Measurements from ENCODE around the gene DCLK2. TPM values are rescaled to one million over a fixed set of nuclear protein-coding genes. Genes with fewer than 3 reads are reported as not detected.
"Not testable (repeated sequence)": the region's sequence is repeated elsewhere in the genome, so short reads cannot be mapped to it uniquely, and the experiment has no call there.

DCLK2 gene
- total RNA-seq, 2 experiments from 2014 or later: not detected

GRCh38 chr4:150145090-150145945 lies 67.1 kb downstream of the DCLK2 start:
- Mint-ChIP-seq H3K4me3 (no peak overlapping the region), H3K27ac (no peak overlapping the region), H3K4me1 (ENCODE audit: low read depth) (peaks cover 2% of the 10 kb centered on the region), H3K27me3 (ENCODE audit: low read depth) (peaks cover 12% of the 10 kb centered on the region), H3K36me3 (ENCODE audit: low read depth) (no peaks in the 10 kb centered on the region), H3K9me3 (peaks cover 5% of the 10 kb centered on the region)
- no peak for DNase-seq
- intact Hi-C loops (cut with micrococcal nuclease): no loop called here
- CTCF ChIA-PET: interaction anchor here (0.9 kb wide), 1 partner anchor 21 kb away, joined by 3 read pairs; no protein-coding TSS in a partner anchor

DNA sequence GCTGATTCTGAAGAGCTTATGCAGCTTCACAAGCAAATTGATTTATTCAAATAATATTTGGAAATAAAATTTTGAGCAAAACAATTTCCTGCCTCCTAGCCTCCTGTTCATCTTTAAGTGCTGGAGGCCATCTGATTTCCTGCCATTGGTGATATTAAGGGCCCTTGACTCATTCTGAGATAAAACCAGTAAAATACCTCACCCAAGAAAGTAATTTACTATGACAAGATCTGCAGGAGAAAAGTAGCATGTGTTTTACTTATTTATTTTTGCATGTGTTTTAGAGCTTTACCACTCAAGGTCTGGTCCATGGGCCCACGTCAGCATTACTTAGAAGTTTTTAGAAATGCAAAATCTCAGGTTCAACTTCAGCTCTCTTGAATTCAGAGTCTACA lies 67.7 kb downstream of the DCLK2 start:
- H3K27ac Mint-ChIP-seq: no peak overlapping the region
- H3K9me3 Mint-ChIP-seq: peaks cover 5% of the 10 kb centered on the region
- CTCF ChIA-PET: interaction anchor here (0.9 kb wide), 1 partner anchor 20 kb away, joined by 3 read pairs; no protein-coding TSS in a partner anchor
- intact Hi-C loops (cut with micrococcal nuclease): no loop called here
- H3K4me1 Mint-ChIP-seq (ENCODE audit: low read depth): peaks cover under 1% of the 10 kb centered on the region
- H3K27me3 Mint-ChIP-seq (ENCODE audit: low read depth): peaks cover 12% of the 10 kb centered on the region
- H3K4me3 Mint-ChIP-seq: no peak overlapping the region
- DNase-seq: no peak
- no peaks in the 10 kb centered on the region for H3K36me3 Mint-ChIP-seq (ENCODE audit: low read depth)

DNA sequence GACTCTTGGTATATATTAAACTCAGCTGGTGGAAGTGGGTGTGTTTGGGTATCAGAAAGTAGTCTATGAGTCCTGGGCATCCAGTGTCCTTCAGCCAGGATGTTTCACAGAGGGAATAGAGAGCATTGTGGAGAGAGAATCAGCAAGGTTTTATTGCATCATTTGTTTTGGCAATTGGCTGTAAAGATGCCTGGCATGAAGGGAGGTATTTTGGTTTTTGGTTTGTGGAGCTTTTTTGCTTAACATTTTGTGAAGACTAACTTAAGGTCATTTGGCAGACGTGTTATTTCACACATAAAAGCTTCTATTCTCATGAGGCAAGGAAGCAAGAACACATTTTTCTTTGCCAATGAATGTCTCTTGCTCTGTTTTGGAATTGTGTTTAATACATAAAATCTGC lies 71.1 kb downstream of the DCLK2 start:
- Mint-ChIP-seq H3K27ac (no peak overlapping the region), H3K9me3 (no peaks in the 10 kb centered on the region), H3K27me3 (ENCODE audit: low read depth) (peaks cover 12% of the 10 kb centered on the region), H3K4me3 (no peak overlapping the region), H3K4me1 (ENCODE audit: low read depth) (no peaks in the 10 kb centered on the region), H3K36me3 (ENCODE audit: low read depth) (no peaks in the 10 kb centered on the region)
- CTCF ChIA-PET: no interaction called here
- DNase-seq: no peak
- intact Hi-C loops (cut with micrococcal nuclease): no loop called here

GRCh38 chr4:150150629-150151062 lies 72.4 kb downstream of the DCLK2 start:
- CTCF ChIA-PET: no interaction called here

GRCh38 chr4:150152766-150153165 lies 74.5 kb downstream of the DCLK2 start:
- no peak overlapping the region for H3K4me3 Mint-ChIP-seq
- peaks cover 6% of the 10 kb centered on the region for H3K27me3 Mint-ChIP-seq (ENCODE audit: low read depth)
- intact Hi-C loops (cut with micrococcal nuclease): no loop called here
- H3K36me3 Mint-ChIP-seq (ENCODE audit: low read depth): no peaks in the 10 kb centered on the region
- CTCF ChIA-PET: interaction anchor here (0.6 kb wide), 1 partner anchor 121 kb away, joined by 3 read pairs; no protein-coding TSS in a partner anchor
- no peaks in the 10 kb centered on the region for H3K9me3 Mint-ChIP-seq
- H3K27ac Mint-ChIP-seq: no peak overlapping the region
- DNase-seq: no peak
- no peaks in the 10 kb centered on the region for H3K4me1 Mint-ChIP-seq (ENCODE audit: low read depth)

More at GRCh38 chr4:150150629-150151062, 72.4 kb downstream of the DCLK2 start:
- H3K27ac Mint-ChIP-seq: no peak overlapping the region
- no peak for DNase-seq
- intact Hi-C loops (cut with micrococcal nuclease): no loop called here
- H3K4me3 Mint-ChIP-seq: no peak overlapping the region
- H3K4me1 Mint-ChIP-seq (ENCODE audit: low read depth): no peaks in the 10 kb centered on the region
- H3K36me3 Mint-ChIP-seq (ENCODE audit: low read depth): no peaks in the 10 kb centered on the region
- no peaks in the 10 kb centered on the region for H3K9me3 Mint-ChIP-seq
- peaks cover 9% of the 10 kb centered on the region for H3K27me3 Mint-ChIP-seq (ENCODE audit: low read depth)

DNA sequence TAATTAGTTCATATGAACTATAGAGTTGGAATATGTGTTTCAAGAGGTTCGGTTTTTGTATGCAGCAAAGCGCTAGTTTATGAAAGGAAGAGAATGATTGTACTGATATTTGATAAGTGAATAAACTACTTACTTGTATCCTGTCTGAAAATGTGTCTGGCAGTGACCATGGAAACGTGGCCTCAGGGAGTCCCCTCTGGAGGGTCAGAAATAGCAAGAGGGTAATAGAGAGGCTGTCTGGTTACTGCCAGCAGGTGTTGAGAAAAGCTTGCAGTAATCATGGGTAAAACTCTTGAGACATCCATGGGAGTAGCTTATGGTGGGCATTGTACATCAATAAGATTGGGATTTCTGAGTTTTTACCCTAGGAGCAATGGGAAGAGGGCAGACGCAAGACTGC lies 77.1 kb downstream of the DCLK2 start:
- no peaks in the 10 kb centered on the region for H3K27me3 Mint-ChIP-seq (ENCODE audit: low read depth)
- no peak for DNase-seq
- CTCF ChIA-PET: no interaction called here
- H3K36me3 Mint-ChIP-seq (ENCODE audit: low read depth): no peaks in the 10 kb centered on the region
- no peak overlapping the region for H3K27ac Mint-ChIP-seq
- H3K4me1 Mint-ChIP-seq (ENCODE audit: low read depth): no peaks in the 10 kb centered on the region
- intact Hi-C loops (cut with micrococcal nuclease): no loop called here
- H3K9me3 Mint-ChIP-seq: no peaks in the 10 kb centered on the region
- H3K4me3 Mint-ChIP-seq: no peak overlapping the region

GRCh38 chr4:150156543-150156942 lies 78.3 kb downstream of the DCLK2 start:
- no peaks in the 10 kb centered on the region for H3K27me3 Mint-ChIP-seq (ENCODE audit: low read depth)
- H3K9me3 Mint-ChIP-seq: no peaks in the 10 kb centered on the region
- intact Hi-C loops (cut with micrococcal nuclease): no loop called here
- no peaks in the 10 kb centered on the region for H3K36me3 Mint-ChIP-seq (ENCODE audit: low read depth)
- DNase-seq: no peak
- H3K4me3 Mint-ChIP-seq: no peak overlapping the region
- H3K4me1 Mint-ChIP-seq (ENCODE audit: low read depth): no peaks in the 10 kb centered on the region
- CTCF ChIA-PET: no interaction called here
- H3K27ac Mint-ChIP-seq: no peak overlapping the region

DNA sequence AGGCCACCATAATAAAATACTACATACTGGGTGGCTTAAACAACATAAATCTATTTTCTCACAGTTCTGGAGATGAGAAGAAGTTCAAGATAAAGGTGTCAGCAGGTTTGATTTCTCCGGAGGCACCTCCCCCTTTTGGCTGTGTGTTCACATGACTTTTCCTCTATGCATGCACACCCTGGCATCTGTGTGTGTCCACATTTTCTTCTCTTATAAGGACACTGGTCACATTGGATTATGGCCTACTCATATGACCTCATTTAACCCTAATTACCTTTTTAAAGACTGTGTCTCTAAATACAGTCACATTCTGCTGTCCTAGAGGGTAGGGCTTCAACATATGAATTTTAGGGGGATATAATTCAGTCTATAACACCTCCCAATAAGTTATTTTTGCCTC lies 79.8 kb downstream of the DCLK2 start:
- H3K9me3 Mint-ChIP-seq: no peaks in the 10 kb centered on the region
- no peak overlapping the region for H3K27ac Mint-ChIP-seq
- no peaks in the 10 kb centered on the region for H3K36me3 Mint-ChIP-seq (ENCODE audit: low read depth)
- intact Hi-C loops (cut with micrococcal nuclease): no loop called here
- no peaks in the 10 kb centered on the region for H3K4me1 Mint-ChIP-seq (ENCODE audit: low read depth)
- no peak for DNase-seq
- CTCF ChIA-PET: interaction anchor here (0.6 kb wide), 1 partner anchor 11 kb away, joined by 4 read pairs; no protein-coding TSS in a partner anchor
- H3K27me3 Mint-ChIP-seq (ENCODE audit: low read depth): no peaks in the 10 kb centered on the region
- H3K4me3 Mint-ChIP-seq: no peak overlapping the region

DNA sequence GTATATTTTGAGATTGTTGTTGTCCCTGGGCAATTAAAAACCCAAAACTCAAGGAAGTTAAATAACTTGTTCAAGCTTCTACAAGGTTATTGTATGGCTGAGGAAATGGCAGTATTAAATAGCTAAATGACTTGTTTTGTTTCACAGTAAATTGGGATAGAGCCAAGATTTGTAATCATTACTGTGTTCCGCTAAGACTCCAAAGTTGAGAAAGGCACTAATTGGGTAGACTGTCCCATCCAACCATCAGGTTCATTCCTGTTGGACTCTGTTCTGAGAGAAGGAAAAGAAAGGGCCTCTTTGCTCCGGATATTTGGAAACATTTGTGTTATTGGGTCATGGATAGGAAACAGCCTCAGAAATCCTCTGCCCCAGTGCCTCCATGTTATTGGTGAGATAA lies 82.2 kb downstream of the DCLK2 start:
- no peaks in the 10 kb centered on the region for H3K27me3 Mint-ChIP-seq (ENCODE audit: low read depth)
- no peaks in the 10 kb centered on the region for H3K9me3 Mint-ChIP-seq
- no peak for DNase-seq
- H3K36me3 Mint-ChIP-seq (ENCODE audit: low read depth): no peaks in the 10 kb centered on the region
- no peaks in the 10 kb centered on the region for H3K4me1 Mint-ChIP-seq (ENCODE audit: low read depth)
- H3K4me3 Mint-ChIP-seq: no peak overlapping the region
- CTCF ChIA-PET: no interaction called here
- no peak overlapping the region for H3K27ac Mint-ChIP-seq
- intact Hi-C loops (cut with micrococcal nuclease): no loop called here

GRCh38 chr4:150161109-150161508 lies 82.9 kb downstream of the DCLK2 start:
- CTCF ChIA-PET: no interaction called here
- Mint-ChIP-seq H3K27ac (no peak overlapping the region), H3K9me3 (no peaks in the 10 kb centered on the region), H3K27me3 (ENCODE audit: low read depth) (no peaks in the 10 kb centered on the region), H3K4me3 (no peak overlapping the region), H3K4me1 (ENCODE audit: low read depth) (no peaks in the 10 kb centered on the region), H3K36me3 (ENCODE audit: low read depth) (no peaks in the 10 kb centered on the region)
- DNase-seq: no peak
- intact Hi-C loops (cut with micrococcal nuclease): no loop called here

DNA sequence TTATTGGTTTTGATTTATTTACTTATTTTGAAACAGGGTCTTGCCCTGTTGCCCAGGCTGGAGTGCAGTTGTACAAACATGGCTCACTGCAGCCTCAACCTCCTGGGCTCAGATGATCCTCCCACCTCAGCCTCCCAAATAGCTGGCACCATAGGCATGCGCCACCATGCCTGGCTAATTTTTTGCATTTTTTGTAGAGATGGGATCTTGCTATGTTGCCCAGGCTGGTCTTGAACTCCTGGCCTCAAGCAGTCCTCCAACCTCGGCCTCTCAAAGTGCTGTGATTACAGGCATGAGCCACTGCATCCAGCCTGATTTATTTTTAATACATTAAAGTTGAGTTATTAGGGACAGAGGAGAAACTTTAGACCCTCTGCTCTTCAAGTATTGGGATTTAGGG lies 83.8 kb downstream of the DCLK2 start:
- CTCF ChIA-PET; DNase-seq; H3K9me3 Mint-ChIP-seq; H3K4me3 Mint-ChIP-seq; H3K4me1 Mint-ChIP-seq (ENCODE audit: low read depth); H3K36me3 Mint-ChIP-seq (ENCODE audit: low read depth); H3K27ac Mint-ChIP-seq; H3K27me3 Mint-ChIP-seq (ENCODE audit: low read depth); intact Hi-C loops (cut with micrococcal nuclease): not testable (repeated sequence)

GRCh38 chr4:150164055-150164454 lies 85.8 kb downstream of the DCLK2 start:
- no peak overlapping the region for H3K4me3 Mint-ChIP-seq

GRCh38 chr4:150164956-150165629 lies 86.8 kb downstream of the DCLK2 start:
- no peaks in the 10 kb centered on the region for H3K4me1 Mint-ChIP-seq (ENCODE audit: low read depth)
- intact Hi-C loops (cut with micrococcal nuclease): no loop called here
- H3K9me3 Mint-ChIP-seq: no peaks in the 10 kb centered on the region
- CTCF ChIA-PET: no interaction called here
- no peaks in the 10 kb centered on the region for H3K27me3 Mint-ChIP-seq (ENCODE audit: low read depth)
- H3K36me3 Mint-ChIP-seq (ENCODE audit: low read depth): no peaks in the 10 kb centered on the region
- no peak overlapping the region for H3K4me3 Mint-ChIP-seq
- H3K27ac Mint-ChIP-seq: no peak overlapping the region
- no peak for DNase-seq

More at GRCh38 chr4:150164055-150164454, 85.8 kb downstream of the DCLK2 start:
- H3K36me3 Mint-ChIP-seq (ENCODE audit: low read depth): no peaks in the 10 kb centered on the region
- CTCF ChIA-PET: no interaction called here
- no peak for DNase-seq
- H3K27ac Mint-ChIP-seq: no peak overlapping the region
- H3K27me3 Mint-ChIP-seq (ENCODE audit: low read depth): no peaks in the 10 kb centered on the region
- intact Hi-C loops (cut with micrococcal nuclease): no loop called here
- H3K4me1 Mint-ChIP-seq (ENCODE audit: low read depth): no peaks in the 10 kb centered on the region
- no peaks in the 10 kb centered on the region for H3K9me3 Mint-ChIP-seq

All from activated naive CD4-positive, alpha-beta T cell treated with anti-CD3 and anti-CD28 coated beads for 36 hours (primary cell).